Globus pallidus (tissue), 1 donor: ENCODE data around the gene GPS2.

Source experiments
- DNase-seq: peaks from one replicate; pipeline ENCODE4 v3.0.0-alpha.2; 2015; ENCODE audit warnings: low spot score

GPS2 gene

GRCh38 chr17:7317161-7317803 lies 2.1 kb upstream of the GPS2 start:
- no peak for DNase-seq

GRCh38 chr17:7315570-7316235 lies 543 bp upstream of the GPS2 start:
- DNase-seq = no peak

GRCh38 chr17:7313890-7314718 lies 1.1 kb downstream of the GPS2 start:
- DNase-seq = no peak

GRCh38 chr17:7313088-7313889 lies 1.9 kb downstream of the GPS2 start:
- no peak for DNase-seq

GRCh38 chr17:7312432-7313087 lies 2.6 kb downstream of the GPS2 start:
- no peak for DNase-seq

GRCh38 chr17:7311110-7311705 lies 4.0 kb downstream of the GPS2 start:
- no peak for DNase-seq

GRCh38 chr17:7309628-7310027 lies 5.5 kb downstream of the GPS2 start:
- no peak for DNase-seq

GRCh38 chr17:7308625-7309433 lies 6.3 kb downstream of the GPS2 start:
- peak; percentile 63 for DNase-seq

- DNase-seq = no peak
Observed at GRCh38 chr17:7307686-7308624, 7.2 kb downstream of the GPS2 start.

- DNase-seq = peak; percentile 99
Observed at GRCh38 chr17:7306911-7307685, 8.1 kb downstream of the GPS2 start, which contains the start of gene EIF5A. TSS of gene EIF5A (plus strand) at chr17:7307628. CDS start at chr17:7309636, 2,008 bp downstream.

- DNase-seq = no peak
Observed at GRCh38 chr17:7304179-7304578, 11.0 kb downstream of the GPS2 start.

GRCh38 chr17:7296189-7296861 lies 18.8 kb downstream of the GPS2 start:
- peak; percentile 69 for DNase-seq

- DNase-seq = no peak
Observed at GRCh38 chr17:7295230-7296180, 19.7 kb downstream of the GPS2 start.

- no peak for DNase-seq
Observed at GRCh38 chr17:7294614-7295153, 20.5 kb downstream of the GPS2 start, which contains the start of gene YBX2. TSS of gene YBX2 (minus strand) at chr17:7294639. CDS start at chr17:7294500, 139 bp downstream.

- DNase-seq = no peak
Observed at GRCh38 chr17:7293816-7294613, 21.1 kb downstream of the GPS2 start.
